ENCODE measurements around the gene ARL6IP5.

DNA sequence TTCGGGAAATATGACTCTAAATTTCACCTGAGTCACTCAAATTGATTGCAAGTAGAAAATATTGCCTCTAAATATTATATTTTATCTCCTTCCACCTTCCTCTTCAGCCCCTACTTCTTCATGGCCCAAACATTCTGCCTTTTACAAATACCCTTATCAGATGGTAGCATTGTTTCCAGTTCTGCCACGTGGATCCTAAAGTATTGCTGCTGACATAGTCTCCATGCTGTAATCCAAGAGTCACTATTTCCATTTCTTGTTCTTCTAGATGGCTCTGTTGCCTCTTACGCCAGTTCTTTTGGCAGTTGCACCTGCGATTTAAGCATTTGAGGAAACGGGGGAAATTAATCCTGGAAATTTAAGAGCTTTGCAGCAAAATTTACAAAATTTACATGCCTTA lies 24.1 kb downstream of the ARL6IP5 start:
- TF ChIP-seq POLR2A (IDR thresholded peaks at IDR 0.05) = no peak
- TF ChIP-seq, protein P1, sequence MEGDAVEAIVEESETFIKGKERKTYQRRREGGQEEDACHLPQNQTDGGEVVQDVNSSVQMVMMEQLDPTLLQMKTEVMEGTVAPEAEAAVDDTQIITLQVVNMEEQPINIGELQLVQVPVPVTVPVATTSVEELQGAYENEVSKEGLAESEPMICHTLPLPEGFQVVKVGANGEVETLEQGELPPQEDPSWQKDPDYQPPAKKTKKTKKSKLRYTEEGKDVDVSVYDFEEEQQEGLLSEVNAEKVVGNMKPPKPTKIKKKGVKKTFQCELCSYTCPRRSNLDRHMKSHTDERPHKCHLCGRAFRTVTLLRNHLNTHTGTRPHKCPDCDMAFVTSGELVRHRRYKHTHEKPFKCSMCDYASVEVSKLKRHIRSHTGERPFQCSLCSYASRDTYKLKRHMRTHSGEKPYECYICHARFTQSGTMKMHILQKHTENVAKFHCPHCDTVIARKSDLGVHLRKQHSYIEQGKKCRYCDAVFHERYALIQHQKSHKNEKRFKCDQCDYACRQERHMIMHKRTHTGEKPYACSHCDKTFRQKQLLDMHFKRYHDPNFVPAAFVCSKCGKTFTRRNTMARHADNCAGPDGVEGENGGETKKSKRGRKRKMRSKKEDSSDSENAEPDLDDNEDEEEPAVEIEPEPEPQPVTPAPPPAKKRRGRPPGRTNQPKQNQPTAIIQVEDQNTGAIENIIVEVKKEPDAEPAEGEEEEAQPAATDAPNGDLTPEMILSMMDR (IDR thresholded peaks at IDR 0.05) = no peak

Data from thyroid gland (tissue), 4 donors.